ENCODE measurements around the gene GPBP1L1. TPM values are rescaled to one million over a fixed set of nuclear protein-coding genes. Genes with fewer than 3 reads are reported as not detected.

GPBP1L1 gene
- total RNA-seq, 1 experiment from 2014 or later = 110 TPM

GRCh38 chr1:45686015-45686287, 382 bp downstream of the GPBP1L1 start (continued):
- TF ChIP-seq FOSL1 (IDR thresholded peaks at IDR 0.05; ENCODE audit: low read depth) = no peak
- TF ChIP-seq POLR2AphosphoS5 (IDR thresholded peaks at IDR 0.05; ENCODE audit: low read depth, low read length) = no peak
- TF ChIP-seq SRF (IDR thresholded peaks at IDR 0.05; ENCODE audit: low read depth) = no peak
- TF ChIP-seq EZH2phosphoT487 (IDR thresholded peaks at IDR 0.05; ENCODE audit: borderline replicate concordance) = no peak
- no peak for TF ChIP-seq CEBPB (IDR thresholded peaks at IDR 0.05; ENCODE audit: low read depth)
- TF ChIP-seq RAD21 (IDR thresholded peaks at IDR 0.05; ENCODE audit: low read depth) = no peak
- TF ChIP-seq JUND (IDR thresholded peaks at IDR 0.05) = no peak
- TF ChIP-seq ELF1 (IDR thresholded peaks at IDR 0.05; ENCODE audit: borderline replicate concordance, low read depth) = no peak

DNA sequence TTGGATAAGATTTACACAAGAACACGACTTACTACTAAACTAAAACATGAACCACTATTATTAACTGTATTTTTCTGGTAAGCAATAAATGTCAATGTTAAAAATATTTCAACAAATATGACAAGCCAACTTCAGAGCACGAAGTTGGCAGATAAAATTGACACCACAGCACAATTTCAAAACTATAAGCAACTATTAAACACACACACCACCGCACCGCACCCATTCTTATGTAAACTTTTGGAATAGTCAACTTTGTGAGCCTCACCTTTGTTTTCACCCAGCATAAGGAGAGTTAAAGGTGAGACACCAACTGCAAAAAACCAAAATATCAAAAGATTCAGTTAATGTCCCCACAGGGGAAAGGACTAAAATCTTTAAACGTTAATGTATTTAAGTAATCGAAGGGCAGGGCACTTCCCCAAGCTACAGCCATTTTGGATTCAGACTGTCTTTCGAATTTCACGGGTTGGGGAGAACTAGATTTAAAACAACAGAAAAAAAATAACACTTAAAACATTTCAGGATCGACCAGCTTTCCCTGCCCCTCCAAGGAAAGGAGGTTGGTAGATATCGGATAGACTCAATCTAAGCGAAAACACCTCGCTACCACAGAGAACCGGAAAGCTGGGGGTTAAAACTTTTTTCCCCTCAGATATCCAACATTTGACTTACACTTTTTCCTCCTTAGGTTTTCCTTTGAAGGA, 872 bp downstream of the GPBP1L1 start:
- POLR2A ChIA-PET = interaction anchor here (1.2 kb wide), 4 partner anchors 9 to 495 kb away, joined by 3 to 6 read pairs (median 5); partner anchors contain the start of gene PRDX1
- RAD21 ChIA-PET (ENCODE audit: low non-redundant PET in 1 of 2, low total read pairs in 2 of 2, uncharacterized antibody in 2 of 2, unreplicated experiment in 2 of 2) = no interaction called here
- Histone ChIP-seq H3K79me2 (ENCODE audit: insufficient read depth, low read length) (peaks cover 84% of the 10 kb centered on the region), H4K20me1 (ENCODE audit: insufficient read depth) (peaks cover 10% of the 10 kb centered on the region; the same call in 1 of the 2 replicates), H2AFZ (ENCODE audit: low read depth, low read length, poor library complexity, severe bottlenecking) (no peak overlapping the region), H3K9ac (ENCODE audit: low read length) (peak overlapping the region; percentile 91), H3K9me2 (ENCODE audit: insufficient read depth) (no peaks in the 10 kb centered on the region), H3K36me3 (ENCODE audit: control insufficient read depth in 1 of 2, insufficient read depth in 2 of 2, low read length in 2 of 2) (peaks cover 0 to under 1% of the 10 kb centered on the region in 2 experiments; a peak in 2 of 4 replicates), H3K4me1 (ENCODE audit: control insufficient read depth in 1 of 2, insufficient read depth in 2 of 2, low read length in 2 of 2) (peaks cover 3 to 23% of the 10 kb centered on the region in 2 experiments; a peak in 3 of 4 replicates), H3K27me3 (ENCODE audit: insufficient read depth, low read length) (no peaks in the 10 kb centered on the region), H3K9me3 (ENCODE audit: control insufficient read depth in 1 of 2, insufficient read depth in 1 of 2, low read depth in 1 of 2, low read length in 2 of 2) (no peaks in the 10 kb centered on the region), H3K4me3 (replicated peaks in 1 of 2; ENCODE audit: low read depth in 1 of 2, low read length in 2 of 2) (peak overlapping the region; percentile 56 to 77), H3K4me2 (ENCODE audit: low read length) (peak overlapping the region; percentile 89), H3K27ac (ENCODE audit: low read depth, low read length) (peak overlapping the region; percentile 94)
- BruUV-seq (replicated peaks) = no TSS peak
- CTCF ChIA-PET = interaction anchor here (1.4 kb wide), 1 partner anchor 9 kb away, joined by 4 read pairs; no protein-coding TSS in a partner anchor
- DNase-seq (ENCODE audit: low read depth, low spot score) (no peak), ATAC-seq (no peak)
- TF ChIP-seq ZNF274 (IDR thresholded peaks at IDR 0.05; ENCODE audit: low read depth, low read length) (no peak), FOSL1 (IDR thresholded peaks at IDR 0.05; ENCODE audit: low read depth) (no peak), EZH2 (IDR thresholded peaks at IDR 0.05) (no peak), EZH2phosphoT487 (IDR thresholded peaks at IDR 0.05; ENCODE audit: borderline replicate concordance) (no peak), CTCF (IDR thresholded peaks at IDR 0.05 in 2 of 3, conservative IDR thresholded peaks at IDR 0.05 in 1 of 3; ENCODE audit: borderline replicate concordance in 1 of 3, insufficient read depth in 1 of 3, low read depth in 2 of 3, low read length in 2 of 3) (no peak), TCF7L2 (IDR thresholded peaks at IDR 0.05; ENCODE audit: borderline replicate concordance, extremely low read depth, insufficient read depth, insufficient read length) (no peak)
- TF ChIP-seq, protein P1, sequence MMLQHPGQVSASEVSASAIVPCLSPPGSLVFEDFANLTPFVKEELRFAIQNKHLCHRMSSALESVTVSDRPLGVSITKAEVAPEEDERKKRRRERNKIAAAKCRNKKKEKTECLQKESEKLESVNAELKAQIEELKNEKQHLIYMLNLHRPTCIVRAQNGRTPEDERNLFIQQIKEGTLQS (IDR thresholded peaks at IDR 0.05) = no peak
- TF ChIP-seq, protein P2, sequence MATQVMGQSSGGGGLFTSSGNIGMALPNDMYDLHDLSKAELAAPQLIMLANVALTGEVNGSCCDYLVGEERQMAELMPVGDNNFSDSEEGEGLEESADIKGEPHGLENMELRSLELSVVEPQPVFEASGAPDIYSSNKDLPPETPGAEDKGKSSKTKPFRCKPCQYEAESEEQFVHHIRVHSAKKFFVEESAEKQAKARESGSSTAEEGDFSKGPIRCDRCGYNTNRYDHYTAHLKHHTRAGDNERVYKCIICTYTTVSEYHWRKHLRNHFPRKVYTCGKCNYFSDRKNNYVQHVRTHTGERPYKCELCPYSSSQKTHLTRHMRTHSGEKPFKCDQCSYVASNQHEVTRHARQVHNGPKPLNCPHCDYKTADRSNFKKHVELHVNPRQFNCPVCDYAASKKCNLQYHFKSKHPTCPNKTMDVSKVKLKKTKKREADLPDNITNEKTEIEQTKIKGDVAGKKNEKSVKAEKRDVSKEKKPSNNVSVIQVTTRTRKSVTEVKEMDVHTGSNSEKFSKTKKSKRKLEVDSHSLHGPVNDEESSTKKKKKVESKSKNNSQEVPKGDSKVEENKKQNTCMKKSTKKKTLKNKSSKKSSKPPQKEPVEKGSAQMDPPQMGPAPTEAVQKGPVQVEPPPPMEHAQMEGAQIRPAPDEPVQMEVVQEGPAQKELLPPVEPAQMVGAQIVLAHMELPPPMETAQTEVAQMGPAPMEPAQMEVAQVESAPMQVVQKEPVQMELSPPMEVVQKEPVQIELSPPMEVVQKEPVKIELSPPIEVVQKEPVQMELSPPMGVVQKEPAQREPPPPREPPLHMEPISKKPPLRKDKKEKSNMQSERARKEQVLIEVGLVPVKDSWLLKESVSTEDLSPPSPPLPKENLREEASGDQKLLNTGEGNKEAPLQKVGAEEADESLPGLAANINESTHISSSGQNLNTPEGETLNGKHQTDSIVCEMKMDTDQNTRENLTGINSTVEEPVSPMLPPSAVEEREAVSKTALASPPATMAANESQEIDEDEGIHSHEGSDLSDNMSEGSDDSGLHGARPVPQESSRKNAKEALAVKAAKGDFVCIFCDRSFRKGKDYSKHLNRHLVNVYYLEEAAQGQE (IDR thresholded peaks at IDR 0.05; ENCODE audit: low read depth) = no peak
- TF ChIP-seq, protein P3, sequence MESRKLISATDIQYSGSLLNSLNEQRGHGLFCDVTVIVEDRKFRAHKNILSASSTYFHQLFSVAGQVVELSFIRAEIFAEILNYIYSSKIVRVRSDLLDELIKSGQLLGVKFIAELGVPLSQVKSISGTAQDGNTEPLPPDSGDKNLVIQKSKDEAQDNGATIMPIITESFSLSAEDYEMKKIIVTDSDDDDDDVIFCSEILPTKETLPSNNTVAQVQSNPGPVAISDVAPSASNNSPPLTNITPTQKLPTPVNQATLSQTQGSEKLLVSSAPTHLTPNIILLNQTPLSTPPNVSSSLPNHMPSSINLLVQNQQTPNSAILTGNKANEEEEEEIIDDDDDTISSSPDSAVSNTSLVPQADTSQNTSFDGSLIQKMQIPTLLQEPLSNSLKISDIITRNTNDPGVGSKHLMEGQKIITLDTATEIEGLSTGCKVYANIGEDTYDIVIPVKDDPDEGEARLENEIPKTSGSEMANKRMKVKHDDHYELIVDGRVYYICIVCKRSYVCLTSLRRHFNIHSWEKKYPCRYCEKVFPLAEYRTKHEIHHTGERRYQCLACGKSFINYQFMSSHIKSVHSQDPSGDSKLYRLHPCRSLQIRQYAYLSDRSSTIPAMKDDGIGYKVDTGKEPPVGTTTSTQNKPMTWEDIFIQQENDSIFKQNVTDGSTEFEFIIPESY (IDR thresholded peaks at IDR 0.05; ENCODE audit: extremely low read depth, insufficient replicate concordance, low read length) = no peak
- intact Hi-C loops (cut with micrococcal nuclease) = loop anchor here (2.0 to 10.0 kb wide), 3 partner anchors 65 to 161 kb away; partner anchors contain the start of genes IPP, MAST2 and PRDX1

Data from HCT116 (cell line).